ENCODE measurements around the gene UBAC1. TPM values are rescaled to one million over a fixed set of nuclear protein-coding genes. Genes with fewer than 3 reads are reported as not detected.

The UBAC1 gene
- total RNA-seq, 1 experiment from 2014 or later: 54.8 TPM

- ATAC-seq: no peak
- no TSS peak for BruUV-seq (replicated peaks)
- Histone ChIP-seq H3K4me1 (ENCODE audit: control insufficient read depth in 1 of 2, insufficient read depth in 2 of 2, low read length in 2 of 2) (peaks cover 31 to 49% of the 10 kb centered on the region in 2 experiments), H3K4me3 (replicated peaks in 1 of 2; ENCODE audit: low read depth in 1 of 2, low read length in 2 of 2) (peak overlapping the region; percentile 63 to 79), H3K79me2 (ENCODE audit: insufficient read depth, low read length) (peaks cover 84% of the 10 kb centered on the region), H3K9ac (ENCODE audit: low read length) (peak overlapping the region; percentile 75), H3K9me2 (ENCODE audit: insufficient read depth) (no peaks in the 10 kb centered on the region), H2AFZ (ENCODE audit: low read depth, low read length, poor library complexity, severe bottlenecking) (no peak overlapping the region), H3K4me2 (ENCODE audit: low read length) (peak overlapping the region; percentile 94), H3K36me3 (ENCODE audit: control insufficient read depth in 1 of 2, insufficient read depth in 2 of 2, low read length in 2 of 2) (peaks cover 0 to 16% of the 10 kb centered on the region in 2 experiments; a peak in 1 of 4 replicates), H3K27ac (ENCODE audit: low read depth, low read length) (peak overlapping the region; percentile 78), H3K9me3 (ENCODE audit: control insufficient read depth in 1 of 2, insufficient read depth in 1 of 2, low read depth in 1 of 2, low read length in 2 of 2) (no peaks in the 10 kb centered on the region), H4K20me1 (ENCODE audit: insufficient read depth) (peaks cover 9% of the 10 kb centered on the region; the same call in 1 of the 2 replicates), H3K27me3 (ENCODE audit: insufficient read depth, low read length) (no peaks in the 10 kb centered on the region)
- POLR2A ChIA-PET: no interaction called here
- RAD21 ChIA-PET (ENCODE audit: low non-redundant PET in 1 of 2, low total read pairs in 2 of 2, uncharacterized antibody in 2 of 2, unreplicated experiment in 2 of 2): interaction anchor here in 1 of 2 experiments (0.6 kb wide), 1 partner anchor 35 kb away, joined by 3 read pairs; no protein-coding TSS in a partner anchor
- CTCF ChIA-PET: no interaction called here
- DNase-seq (ENCODE audit: low read depth, low spot score): no peak
- no peak for TF ChIP-seq SP1 (IDR thresholded peaks at IDR 0.05; ENCODE audit: low read depth)
- no peak for TF ChIP-seq EZH2 (IDR thresholded peaks at IDR 0.05)
- intact Hi-C loops (cut with micrococcal nuclease): no loop called here
These were observed 54.7 kb downstream of the UBAC1 start for GRCh38 chr9:135906291-135907005.

DNA sequence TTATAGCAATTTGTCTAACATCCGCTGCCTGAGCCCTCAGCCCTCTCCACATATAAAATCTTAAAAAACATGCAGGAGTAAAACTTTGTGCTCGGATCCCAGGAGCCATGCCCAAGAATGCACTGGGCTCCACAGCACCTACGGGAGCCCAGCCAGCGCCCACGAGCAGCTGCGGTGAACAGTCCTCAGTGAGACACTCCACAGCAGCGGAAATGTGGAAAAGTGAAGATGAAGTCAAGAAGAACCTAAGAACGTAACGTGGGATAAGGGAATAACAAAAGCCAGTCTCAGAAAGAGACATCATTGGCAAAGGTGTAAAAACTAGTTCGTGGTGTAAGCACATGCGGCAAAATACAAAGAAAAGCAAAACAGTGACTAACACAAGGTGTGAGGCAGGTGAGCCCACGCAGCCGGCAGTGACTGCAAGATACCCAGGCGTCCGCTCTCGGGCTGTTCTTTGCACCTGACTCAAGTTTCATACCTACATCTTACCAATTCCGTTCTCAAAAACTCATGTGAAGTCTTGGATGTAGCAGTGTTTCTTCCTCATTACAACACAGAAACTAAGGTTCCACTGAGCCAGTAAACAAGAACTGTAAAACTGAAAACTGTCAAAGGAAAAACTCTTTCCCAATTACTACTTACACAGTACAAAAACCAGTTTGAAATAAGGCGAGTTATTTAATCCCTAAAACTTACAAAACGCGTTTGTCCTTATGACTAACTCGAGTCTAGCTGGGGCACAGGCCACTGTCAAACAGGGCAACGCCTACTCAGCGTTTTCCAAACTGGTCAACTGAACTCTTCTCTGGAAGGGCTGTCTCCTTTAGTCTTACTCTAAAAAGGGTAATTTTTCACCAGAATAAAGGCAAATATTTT is 55.6 kb downstream of the UBAC1 start:
- peaks cover 31 to 49% of the 10 kb centered on the region in 2 experiments for H3K4me1 ChIP-seq (ENCODE audit: control insufficient read depth in 1 of 2, insufficient read depth in 2 of 2, low read length in 2 of 2)
- intact Hi-C loops (cut with micrococcal nuclease): no loop called here
- H3K36me3 ChIP-seq (ENCODE audit: control insufficient read depth in 1 of 2, insufficient read depth in 2 of 2, low read length in 2 of 2): peaks cover 0 to 15% of the 10 kb centered on the region in 2 experiments; a peak in 1 of 4 replicates
- H3K27me3 ChIP-seq (ENCODE audit: insufficient read depth, low read length): no peaks in the 10 kb centered on the region
- TF ChIP-seq CBX3 (IDR thresholded peaks at IDR 0.05; ENCODE audit: low read depth) (no peak; the same call in 1 of the 2 replicates), TCF7L2 (IDR thresholded peaks at IDR 0.05; ENCODE audit: borderline replicate concordance, extremely low read depth, insufficient read depth, insufficient read length) (no peak), ZFX (IDR thresholded peaks at IDR 0.05) (no peak), SRF (IDR thresholded peaks at IDR 0.05; ENCODE audit: low read depth) (no peak), CEBPB (IDR thresholded peaks at IDR 0.05; ENCODE audit: low read depth) (no peak), FOSL1 (IDR thresholded peaks at IDR 0.05; ENCODE audit: low read depth) (no peak), EZH2 (IDR thresholded peaks at IDR 0.05) (no peak), SIN3A (IDR thresholded peaks at IDR 0.05; ENCODE audit: low read depth) (peak; percentile 38), SP1 (IDR thresholded peaks at IDR 0.05; ENCODE audit: low read depth) (0 out of 2 replicates have a peak, but pooled peaks have one; percentile 27), YY1 (IDR thresholded peaks at IDR 0.05; ENCODE audit: extremely low read depth, insufficient replicate concordance, low read depth, low read length) (no peak), EGR1 (IDR thresholded peaks at IDR 0.05; ENCODE audit: low read depth) (peak; percentile 73)
- TF ChIP-seq, protein P1, sequence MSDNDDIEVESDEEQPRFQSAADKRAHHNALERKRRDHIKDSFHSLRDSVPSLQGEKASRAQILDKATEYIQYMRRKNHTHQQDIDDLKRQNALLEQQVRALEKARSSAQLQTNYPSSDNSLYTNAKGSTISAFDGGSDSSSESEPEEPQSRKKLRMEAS (IDR thresholded peaks at IDR 0.05): peak; percentile 70
- TF ChIP-seq, protein P2, sequence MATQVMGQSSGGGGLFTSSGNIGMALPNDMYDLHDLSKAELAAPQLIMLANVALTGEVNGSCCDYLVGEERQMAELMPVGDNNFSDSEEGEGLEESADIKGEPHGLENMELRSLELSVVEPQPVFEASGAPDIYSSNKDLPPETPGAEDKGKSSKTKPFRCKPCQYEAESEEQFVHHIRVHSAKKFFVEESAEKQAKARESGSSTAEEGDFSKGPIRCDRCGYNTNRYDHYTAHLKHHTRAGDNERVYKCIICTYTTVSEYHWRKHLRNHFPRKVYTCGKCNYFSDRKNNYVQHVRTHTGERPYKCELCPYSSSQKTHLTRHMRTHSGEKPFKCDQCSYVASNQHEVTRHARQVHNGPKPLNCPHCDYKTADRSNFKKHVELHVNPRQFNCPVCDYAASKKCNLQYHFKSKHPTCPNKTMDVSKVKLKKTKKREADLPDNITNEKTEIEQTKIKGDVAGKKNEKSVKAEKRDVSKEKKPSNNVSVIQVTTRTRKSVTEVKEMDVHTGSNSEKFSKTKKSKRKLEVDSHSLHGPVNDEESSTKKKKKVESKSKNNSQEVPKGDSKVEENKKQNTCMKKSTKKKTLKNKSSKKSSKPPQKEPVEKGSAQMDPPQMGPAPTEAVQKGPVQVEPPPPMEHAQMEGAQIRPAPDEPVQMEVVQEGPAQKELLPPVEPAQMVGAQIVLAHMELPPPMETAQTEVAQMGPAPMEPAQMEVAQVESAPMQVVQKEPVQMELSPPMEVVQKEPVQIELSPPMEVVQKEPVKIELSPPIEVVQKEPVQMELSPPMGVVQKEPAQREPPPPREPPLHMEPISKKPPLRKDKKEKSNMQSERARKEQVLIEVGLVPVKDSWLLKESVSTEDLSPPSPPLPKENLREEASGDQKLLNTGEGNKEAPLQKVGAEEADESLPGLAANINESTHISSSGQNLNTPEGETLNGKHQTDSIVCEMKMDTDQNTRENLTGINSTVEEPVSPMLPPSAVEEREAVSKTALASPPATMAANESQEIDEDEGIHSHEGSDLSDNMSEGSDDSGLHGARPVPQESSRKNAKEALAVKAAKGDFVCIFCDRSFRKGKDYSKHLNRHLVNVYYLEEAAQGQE (IDR thresholded peaks at IDR 0.05; ENCODE audit: low read depth): no peak
- DNase-seq (ENCODE audit: low read depth, low spot score): peak; percentile 53
- CTCF ChIA-PET: interaction anchor here (1.1 kb wide), 1 partner anchor 15 kb away, joined by 5 read pairs; no protein-coding TSS in a partner anchor
- H3K9me3 ChIP-seq (ENCODE audit: control insufficient read depth in 1 of 2, insufficient read depth in 1 of 2, low read depth in 1 of 2, low read length in 2 of 2): no peaks in the 10 kb centered on the region
- peak overlapping the region; percentile 94 for H3K4me2 ChIP-seq (ENCODE audit: low read length)
- H3K27ac ChIP-seq (ENCODE audit: low read depth, low read length): peak overlapping the region; percentile 78
- H3K9me2 ChIP-seq (ENCODE audit: insufficient read depth): no peaks in the 10 kb centered on the region
- H4K20me1 ChIP-seq (ENCODE audit: insufficient read depth): peaks cover 9% of the 10 kb centered on the region; the same call in 1 of the 2 replicates
- ATAC-seq: peak; percentile 16; the same call in 1 of the 2 replicates
- POLR2A ChIA-PET: no interaction called here
- no peak overlapping the region for H2AFZ ChIP-seq (ENCODE audit: low read depth, low read length, poor library complexity, severe bottlenecking)
- H3K79me2 ChIP-seq (ENCODE audit: insufficient read depth, low read length): peaks cover 88% of the 10 kb centered on the region
- H3K9ac ChIP-seq (ENCODE audit: low read length): peak overlapping the region; percentile 75
- BruUV-seq (replicated peaks): TSS peak; percentile 38
- H3K4me3 ChIP-seq (replicated peaks in 1 of 2; ENCODE audit: low read depth in 1 of 2, low read length in 2 of 2): peak overlapping the region; percentile 63 to 79
- RAD21 ChIA-PET (ENCODE audit: low non-redundant PET in 1 of 2, low total read pairs in 2 of 2, uncharacterized antibody in 2 of 2, unreplicated experiment in 2 of 2): interaction anchor here (0.6 to 0.7 kb wide), 2 partner anchors 86 to 163 kb away, joined by 3 to 4 read pairs; no protein-coding TSS in a partner anchor
